ENCODE data around the gene BATF2. TPM values are rescaled to one million over a fixed set of nuclear protein-coding genes. Genes with fewer than 3 reads are reported as not detected.
"Not testable (repeated sequence)": the region's sequence is repeated elsewhere in the genome, so short reads cannot be mapped to it uniquely, and the experiment has no call there.

Gene BATF2
- polyA plus RNA-seq, 1 donor = 15.7 TPM

- H3K4me1 ChIP-seq (ENCODE audit: control insufficient read depth, insufficient read depth, low read length) = peaks cover 39% of the 10 kb centered on the region
- peaks cover 9% of the 10 kb centered on the region for H3K36me3 ChIP-seq (ENCODE audit: control insufficient read depth, insufficient read depth, low read length)
- DNase-seq = peak in 1 of 2 donors; percentile 55
- H3K27me3 ChIP-seq (ENCODE audit: control insufficient read depth, insufficient read depth, low read length) = no peaks in the 10 kb centered on the region
- peak overlapping the region; percentile 99 for H3K27ac ChIP-seq (ENCODE audit: low read length)
- no peaks in the 10 kb centered on the region for H3K9me3 ChIP-seq (ENCODE audit: control insufficient read depth, low read depth, low read length)
- H3K4me3 ChIP-seq (ENCODE audit: low read length) = no peak overlapping the region
- no CpG with 5 or more reads among the region's 1 CpG for WGBS (ENCODE audit: insufficient coverage, low lambda C conversion rate)
Observed at GRCh38 chr11:64998141-64998540, 1.4 kb upstream of the BATF2 start.

GRCh38 chr11:64996327-64996709, 453 bp downstream of the BATF2 start:
- WGBS (ENCODE audit: insufficient coverage, low lambda C conversion rate) = no CpG with 5 or more reads among the region's 11 CpGs
- no peaks in the 10 kb centered on the region for H3K27me3 ChIP-seq (ENCODE audit: control insufficient read depth, insufficient read depth, low read length)
- no peaks in the 10 kb centered on the region for H3K9me3 ChIP-seq (ENCODE audit: control insufficient read depth, low read depth, low read length)
- peaks cover 12% of the 10 kb centered on the region for H3K36me3 ChIP-seq (ENCODE audit: control insufficient read depth, insufficient read depth, low read length)
- DNase-seq = peak in 1 of 2 donors; percentile 31
- H3K4me1 ChIP-seq (ENCODE audit: control insufficient read depth, insufficient read depth, low read length) = peaks cover 39% of the 10 kb centered on the region
- peak overlapping the region; percentile 99 for H3K27ac ChIP-seq (ENCODE audit: low read length)
- H3K4me3 ChIP-seq (ENCODE audit: low read length) = peak overlapping the region; percentile 84

- Histone ChIP-seq H3K27ac (ENCODE audit: low read length) (no peak overlapping the region), H3K9me3 (ENCODE audit: control insufficient read depth, low read depth, low read length) (no peaks in the 10 kb centered on the region), H3K4me1 (ENCODE audit: control insufficient read depth, insufficient read depth, low read length) (peaks cover 44% of the 10 kb centered on the region), H3K4me3 (ENCODE audit: low read length) (no peak overlapping the region), H3K36me3 (ENCODE audit: control insufficient read depth, insufficient read depth, low read length) (peaks cover 14% of the 10 kb centered on the region), H3K27me3 (ENCODE audit: control insufficient read depth, insufficient read depth, low read length) (no peaks in the 10 kb centered on the region)
- WGBS (ENCODE audit: insufficient coverage, low lambda C conversion rate) = no CpG with 5 or more reads among the region's 7 CpGs
- no peak for DNase-seq
Observed at GRCh38 chr11:64994318-64994717, 2.5 kb downstream of the BATF2 start.

- peak overlapping the region; percentile 18 for H3K27ac ChIP-seq (ENCODE audit: low read length)
- H3K36me3 ChIP-seq (ENCODE audit: control insufficient read depth, insufficient read depth, low read length) = peaks cover 20% of the 10 kb centered on the region
- H3K4me1 ChIP-seq (ENCODE audit: control insufficient read depth, insufficient read depth, low read length) = peaks cover 19% of the 10 kb centered on the region
- no peak overlapping the region for H3K4me3 ChIP-seq (ENCODE audit: low read length)
- H3K9me3 ChIP-seq (ENCODE audit: control insufficient read depth, low read depth, low read length) = no peaks in the 10 kb centered on the region
- no peaks in the 10 kb centered on the region for H3K27me3 ChIP-seq (ENCODE audit: control insufficient read depth, insufficient read depth, low read length)
- WGBS (ENCODE audit: insufficient coverage, low lambda C conversion rate) = 0% methylated on average over 1 of the region's 15 CpGs
- peak in 1 of 2 donors; percentile 33 for DNase-seq
Observed at GRCh38 chr11:64990222-64990923, 6.4 kb downstream of the BATF2 start.

GRCh38 chr11:64989416-64989815, 7.4 kb downstream of the BATF2 start:
- H3K4me3 ChIP-seq (ENCODE audit: low read length) = no peak overlapping the region

GRCh38 chr11:64987998-64988854, 8.5 kb downstream of the BATF2 start:
- Histone ChIP-seq H3K27ac (ENCODE audit: low read length) (peak overlapping the region; percentile 25), H3K4me1 (ENCODE audit: control insufficient read depth, insufficient read depth, low read length) (peaks cover 19% of the 10 kb centered on the region), H3K4me3 (ENCODE audit: low read length) (no peak overlapping the region), H3K27me3 (ENCODE audit: control insufficient read depth, insufficient read depth, low read length) (no peaks in the 10 kb centered on the region), H3K36me3 (ENCODE audit: control insufficient read depth, insufficient read depth, low read length) (peaks cover 12% of the 10 kb centered on the region), H3K9me3 (ENCODE audit: control insufficient read depth, low read depth, low read length) (no peaks in the 10 kb centered on the region)
- DNase-seq = peak in 1 of 2 donors; percentile 57
- WGBS (ENCODE audit: insufficient coverage, low lambda C conversion rate) = no CpG with 5 or more reads among the region's 6 CpGs

More at GRCh38 chr11:64989416-64989815, 7.4 kb downstream of the BATF2 start:
- Histone ChIP-seq H3K27me3 (ENCODE audit: control insufficient read depth, insufficient read depth, low read length) (no peaks in the 10 kb centered on the region), H3K27ac (ENCODE audit: low read length) (no peak overlapping the region), H3K4me1 (ENCODE audit: control insufficient read depth, insufficient read depth, low read length) (peaks cover 19% of the 10 kb centered on the region), H3K9me3 (ENCODE audit: control insufficient read depth, low read depth, low read length) (no peaks in the 10 kb centered on the region), H3K36me3 (ENCODE audit: control insufficient read depth, insufficient read depth, low read length) (peaks cover 20% of the 10 kb centered on the region)
- DNase-seq = no peak
- no CpG with 5 or more reads among the region's 13 CpGs for WGBS (ENCODE audit: insufficient coverage, low lambda C conversion rate)

- H3K27ac ChIP-seq (ENCODE audit: low read length); DNase-seq; H3K4me1 ChIP-seq (ENCODE audit: control insufficient read depth, insufficient read depth, low read length); H3K9me3 ChIP-seq (ENCODE audit: control insufficient read depth, low read depth, low read length); H3K4me3 ChIP-seq (ENCODE audit: low read length); H3K27me3 ChIP-seq (ENCODE audit: control insufficient read depth, insufficient read depth, low read length); H3K36me3 ChIP-seq (ENCODE audit: control insufficient read depth, insufficient read depth, low read length): not testable (repeated sequence)
- WGBS (ENCODE audit: insufficient coverage, low lambda C conversion rate) = 90% methylated on average over 2 of the region's 5 CpGs
Observed at GRCh38 chr11:64983339-64983738, 13.4 kb downstream of the BATF2 start.

- WGBS (ENCODE audit: insufficient coverage, low lambda C conversion rate) = no CpG with 5 or more reads among the region's 2 CpGs
- peaks cover 1% of the 10 kb centered on the region for H3K27me3 ChIP-seq (ENCODE audit: control insufficient read depth, insufficient read depth, low read length)
- peaks cover under 1% of the 10 kb centered on the region for H3K9me3 ChIP-seq (ENCODE audit: control insufficient read depth, low read depth, low read length)
- H3K36me3 ChIP-seq (ENCODE audit: control insufficient read depth, insufficient read depth, low read length) = no peaks in the 10 kb centered on the region
- H3K4me1 ChIP-seq (ENCODE audit: control insufficient read depth, insufficient read depth, low read length) = peaks cover 6% of the 10 kb centered on the region
- H3K27ac ChIP-seq (ENCODE audit: low read length) = no peak overlapping the region
- no peak overlapping the region for H3K4me3 ChIP-seq (ENCODE audit: low read length)
- no peak for DNase-seq
Observed at GRCh38 chr11:64976651-64977050, 20.1 kb downstream of the BATF2 start.

- H3K27me3 ChIP-seq (ENCODE audit: control insufficient read depth, insufficient read depth, low read length) = peaks cover 5% of the 10 kb centered on the region
- H3K4me1 ChIP-seq (ENCODE audit: control insufficient read depth, insufficient read depth, low read length) = peaks cover 10% of the 10 kb centered on the region
- H3K27ac ChIP-seq (ENCODE audit: low read length) = no peak overlapping the region
- H3K36me3 ChIP-seq (ENCODE audit: control insufficient read depth, insufficient read depth, low read length) = no peaks in the 10 kb centered on the region
- peaks cover 4% of the 10 kb centered on the region for H3K9me3 ChIP-seq (ENCODE audit: control insufficient read depth, low read depth, low read length)
- WGBS (ENCODE audit: insufficient coverage, low lambda C conversion rate) = no CpG with 5 or more reads among the region's 5 CpGs
- DNase-seq = no peak
- H3K4me3 ChIP-seq (ENCODE audit: low read length) = no peak overlapping the region
Observed at GRCh38 chr11:64974124-64974523, 22.6 kb downstream of the BATF2 start.

GRCh38 chr11:64971421-64972233, 25.1 kb downstream of the BATF2 start, which contains the start of gene MAJIN:
Gene MAJIN, minus strand, starts transcription at chr11:64972108. Its CDS starts 12,703 bp downstream, at chr11:64959405.
- H3K4me1 ChIP-seq (ENCODE audit: control insufficient read depth, insufficient read depth, low read length) = peaks cover 10% of the 10 kb centered on the region
- DNase-seq = peak; percentile 84 to 88
- H3K4me3 ChIP-seq (ENCODE audit: low read length) = peak within 1 kb of the TSS; percentile 36
- H3K27ac ChIP-seq (ENCODE audit: low read length) = no peak within 1 kb of the TSS
- H3K9me3 ChIP-seq (ENCODE audit: control insufficient read depth, low read depth, low read length) = peaks cover 4% of the 10 kb centered on the region
- peaks cover 5% of the 10 kb centered on the region for H3K27me3 ChIP-seq (ENCODE audit: control insufficient read depth, insufficient read depth, low read length)
- H3K36me3 ChIP-seq (ENCODE audit: control insufficient read depth, insufficient read depth, low read length) = no peaks in the 10 kb centered on the region
- no CpG with 5 or more reads among the region's 69 CpGs for WGBS (ENCODE audit: insufficient coverage, low lambda C conversion rate)

Measured in large intestine (tissue), 3 donors.